Ascending aorta (tissue), 2 donors: ENCODE measurements around the gene PI4KB. TPM values are rescaled to one million over a fixed set of nuclear protein-coding genes. Genes with fewer than 3 reads are reported as not detected.

Experiments used
- DNase-seq, 2 donors: peaks; one replicate each; pipeline ENCODE4 v3.0.0-alpha.2; 2019; ENCODE audit warnings: low spot score in 2 of 2
- H3K27ac ChIP-seq, 2 donors: fragments of 200-600 bp; sonication (generic); one replicate each; pipeline ENCODE4 v1.5.1; 2016 to 2017; ENCODE audit warnings: mild to moderate bottlenecking in 1 of 2
- H3K27me3 ChIP-seq: fragments of 200-600 bp; sonication (generic); one replicate; pipeline ENCODE4 v1.5.1; 2017
- H3K36me3 ChIP-seq, 2 donors: fragments of 200-600 bp; sonication (generic); one replicate each; pipeline ENCODE4 v1.5.1; 2016
- H3K4me1 ChIP-seq, 2 donors: fragments of 200-600 bp; sonication (generic); one replicate each; pipeline ENCODE4 v1.5.1; 2016 to 2017; ENCODE audit warnings: mild to moderate bottlenecking in 1 of 2
- H3K4me3 ChIP-seq, 2 donors: fragments of 200-600 bp; sonication (generic); one replicate each; pipeline ENCODE4 v1.5.1; 2016 to 2017; ENCODE audit warnings: mild to moderate bottlenecking in 1 of 2
- H3K9me3 ChIP-seq, 2 donors: fragments of 200-600 bp; sonication (generic); one replicate each; pipeline ENCODE4 v1.5.1; 2016
- intact Hi-C: fragments of 100-400 bp; cut with DNase I; formaldehyde crosslinking; loops from one replicate; pipeline ENCODE4 v1.15.1; 2023
- total RNA-seq: library from RNA; depleted of rRNA; stranded (reverse); fragments of >200 nt; gene quantifications from one replicate; pipeline ENCODE4 v1.1.0, GENCODE V29; 2016
- TF ChIP-seq, protein P1 (sequence below), 3 experiments: fragments of 200-600 bp in 2 of 3; fragments of 450-650 bp in 1 of 3; sonication (generic) in 2 of 3; IDR thresholded peaks; one replicate each; pipeline ENCODE4 v1.5.1; 2016 to 2019; ENCODE audit warnings: antibody characterized with exemption in 3 of 3, mild to moderate bottlenecking in 1 of 3, moderate library complexity in 1 of 3

Gene PI4KB
- total RNA-seq, 1 donor from 2014 or later = 94.8 TPM

DNA sequence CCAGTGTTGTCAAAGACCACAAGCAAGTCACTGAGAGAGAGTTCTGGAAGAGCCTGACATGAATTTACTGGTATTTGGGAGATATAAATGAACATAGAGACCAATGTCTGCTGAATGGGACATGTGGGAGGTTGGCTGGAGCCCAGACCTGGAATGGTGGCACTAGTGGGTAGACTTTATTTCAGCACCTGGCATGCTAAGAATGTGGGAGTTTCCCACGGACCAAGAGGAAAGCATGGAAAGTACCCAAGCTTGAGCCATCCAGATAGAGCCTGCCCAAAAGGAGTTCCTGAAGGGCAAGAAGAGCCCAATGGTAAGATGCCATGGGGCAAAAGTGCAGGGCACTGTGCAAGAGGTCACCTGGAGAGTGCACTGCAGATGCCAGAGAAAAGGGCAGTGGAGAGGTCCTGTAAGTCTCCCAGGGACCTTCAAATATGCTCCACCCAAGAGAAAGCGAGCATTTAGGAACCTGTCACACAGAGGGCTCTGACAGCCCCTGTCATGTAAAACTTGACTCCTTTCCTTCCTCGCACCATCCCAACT lies 53.2 kb downstream of the PI4KB start:
- H3K9me3 ChIP-seq = no peaks in the 10 kb centered on the region
- H3K4me1 ChIP-seq = no peaks in the 10 kb centered on the region
- no peaks in the 10 kb centered on the region for H3K27me3 ChIP-seq
- H3K4me3 ChIP-seq = no peak overlapping the region
- intact Hi-C loops = no loop called here
- TF ChIP-seq, protein P1, sequence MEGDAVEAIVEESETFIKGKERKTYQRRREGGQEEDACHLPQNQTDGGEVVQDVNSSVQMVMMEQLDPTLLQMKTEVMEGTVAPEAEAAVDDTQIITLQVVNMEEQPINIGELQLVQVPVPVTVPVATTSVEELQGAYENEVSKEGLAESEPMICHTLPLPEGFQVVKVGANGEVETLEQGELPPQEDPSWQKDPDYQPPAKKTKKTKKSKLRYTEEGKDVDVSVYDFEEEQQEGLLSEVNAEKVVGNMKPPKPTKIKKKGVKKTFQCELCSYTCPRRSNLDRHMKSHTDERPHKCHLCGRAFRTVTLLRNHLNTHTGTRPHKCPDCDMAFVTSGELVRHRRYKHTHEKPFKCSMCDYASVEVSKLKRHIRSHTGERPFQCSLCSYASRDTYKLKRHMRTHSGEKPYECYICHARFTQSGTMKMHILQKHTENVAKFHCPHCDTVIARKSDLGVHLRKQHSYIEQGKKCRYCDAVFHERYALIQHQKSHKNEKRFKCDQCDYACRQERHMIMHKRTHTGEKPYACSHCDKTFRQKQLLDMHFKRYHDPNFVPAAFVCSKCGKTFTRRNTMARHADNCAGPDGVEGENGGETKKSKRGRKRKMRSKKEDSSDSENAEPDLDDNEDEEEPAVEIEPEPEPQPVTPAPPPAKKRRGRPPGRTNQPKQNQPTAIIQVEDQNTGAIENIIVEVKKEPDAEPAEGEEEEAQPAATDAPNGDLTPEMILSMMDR (IDR thresholded peaks at IDR 0.05) = no peak
- no peak overlapping the region for H3K27ac ChIP-seq
- no peak for DNase-seq
- peaks cover 1 to 12% of the 10 kb centered on the region in 2 donors for H3K36me3 ChIP-seq

DNA sequence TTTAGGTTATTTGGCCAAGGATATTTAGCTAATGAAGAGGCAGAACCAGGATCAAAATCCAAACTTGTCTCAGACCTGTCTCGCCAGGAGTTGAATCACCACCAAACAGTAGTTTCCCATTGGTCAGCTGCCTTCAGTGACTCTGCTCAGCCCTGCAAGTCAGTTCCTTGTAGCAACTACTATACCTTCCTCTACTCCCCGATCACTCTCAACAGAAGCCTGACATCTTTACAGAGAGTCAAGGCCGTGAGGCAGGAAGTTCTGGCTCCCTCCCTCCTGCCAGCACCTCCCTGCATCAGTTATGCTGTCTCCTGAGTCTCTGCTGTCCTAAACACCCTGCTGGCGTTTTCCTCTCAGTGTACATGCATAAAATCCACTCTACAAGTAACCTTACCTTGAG lies 59.5 kb downstream of the PI4KB start:
- intact Hi-C loops = no loop called here
- TF ChIP-seq, protein P1 (IDR thresholded peaks at IDR 0.05) = no peak
- H3K27ac ChIP-seq = no peak overlapping the region
- peaks cover 60 to 67% of the 10 kb centered on the region in 2 donors for H3K36me3 ChIP-seq
- H3K9me3 ChIP-seq = no peaks in the 10 kb centered on the region
- H3K27me3 ChIP-seq = no peaks in the 10 kb centered on the region
- no peak for DNase-seq
- H3K4me3 ChIP-seq = no peak overlapping the region
- no peaks in the 10 kb centered on the region for H3K4me1 ChIP-seq

DNA sequence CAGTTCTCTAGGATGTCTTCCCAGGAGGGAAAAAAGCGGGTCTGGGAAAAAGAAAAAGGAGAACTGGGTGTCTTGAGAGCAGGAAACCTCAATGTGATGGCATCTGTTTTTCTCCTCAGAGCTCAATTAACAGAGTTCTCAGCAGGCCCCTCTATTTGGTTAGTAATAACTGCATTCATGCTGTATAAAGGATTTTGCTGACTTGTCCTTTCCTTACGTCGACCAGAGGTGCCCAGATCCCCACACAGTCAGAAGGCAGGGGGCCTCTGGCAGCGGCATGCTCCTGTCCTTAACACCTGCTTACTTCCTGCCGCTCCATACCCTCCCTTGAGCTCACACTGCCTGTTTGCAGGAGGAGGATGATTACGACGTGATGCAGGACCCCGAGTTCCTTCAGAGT lies 60.4 kb downstream of the PI4KB start:
- H3K27ac ChIP-seq = no peak overlapping the region
- TF ChIP-seq, protein P1 (IDR thresholded peaks at IDR 0.05) = no peak
- no peak for DNase-seq
- H3K4me1 ChIP-seq = no peaks in the 10 kb centered on the region
- H3K27me3 ChIP-seq = no peaks in the 10 kb centered on the region
- peaks cover 68 to 75% of the 10 kb centered on the region in 2 donors for H3K36me3 ChIP-seq
- no peak overlapping the region for H3K4me3 ChIP-seq
- H3K9me3 ChIP-seq = no peaks in the 10 kb centered on the region
- intact Hi-C loops = no loop called here

DNA sequence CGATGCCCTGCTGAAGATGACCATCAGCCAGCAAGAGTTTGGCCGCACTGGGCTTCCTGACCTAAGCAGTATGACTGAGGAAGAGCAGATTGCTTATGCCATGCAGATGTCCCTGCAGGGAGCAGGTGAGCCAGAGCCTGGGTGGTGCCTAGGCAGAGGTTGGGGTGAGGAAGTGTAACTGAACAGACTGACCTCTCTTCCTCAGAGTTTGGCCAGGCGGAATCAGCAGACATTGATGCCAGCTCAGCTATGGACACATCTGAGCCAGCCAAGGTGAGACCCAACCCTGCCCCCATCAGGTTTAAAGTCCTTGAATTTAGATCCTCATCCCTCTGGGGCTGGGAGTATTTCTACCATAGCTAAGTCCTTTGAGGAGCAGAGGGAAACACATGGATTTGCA lies 60.9 kb downstream of the PI4KB start:
- Histone ChIP-seq H3K4me3 (no peak overlapping the region), H3K27ac (no peak overlapping the region), H3K27me3 (no peaks in the 10 kb centered on the region), H3K36me3 (peaks cover 68 to 75% of the 10 kb centered on the region in 2 donors), H3K9me3 (no peaks in the 10 kb centered on the region), H3K4me1 (no peaks in the 10 kb centered on the region)
- TF ChIP-seq, protein P1 (IDR thresholded peaks at IDR 0.05) = no peak
- intact Hi-C loops = no loop called here
- no peak for DNase-seq

DNA sequence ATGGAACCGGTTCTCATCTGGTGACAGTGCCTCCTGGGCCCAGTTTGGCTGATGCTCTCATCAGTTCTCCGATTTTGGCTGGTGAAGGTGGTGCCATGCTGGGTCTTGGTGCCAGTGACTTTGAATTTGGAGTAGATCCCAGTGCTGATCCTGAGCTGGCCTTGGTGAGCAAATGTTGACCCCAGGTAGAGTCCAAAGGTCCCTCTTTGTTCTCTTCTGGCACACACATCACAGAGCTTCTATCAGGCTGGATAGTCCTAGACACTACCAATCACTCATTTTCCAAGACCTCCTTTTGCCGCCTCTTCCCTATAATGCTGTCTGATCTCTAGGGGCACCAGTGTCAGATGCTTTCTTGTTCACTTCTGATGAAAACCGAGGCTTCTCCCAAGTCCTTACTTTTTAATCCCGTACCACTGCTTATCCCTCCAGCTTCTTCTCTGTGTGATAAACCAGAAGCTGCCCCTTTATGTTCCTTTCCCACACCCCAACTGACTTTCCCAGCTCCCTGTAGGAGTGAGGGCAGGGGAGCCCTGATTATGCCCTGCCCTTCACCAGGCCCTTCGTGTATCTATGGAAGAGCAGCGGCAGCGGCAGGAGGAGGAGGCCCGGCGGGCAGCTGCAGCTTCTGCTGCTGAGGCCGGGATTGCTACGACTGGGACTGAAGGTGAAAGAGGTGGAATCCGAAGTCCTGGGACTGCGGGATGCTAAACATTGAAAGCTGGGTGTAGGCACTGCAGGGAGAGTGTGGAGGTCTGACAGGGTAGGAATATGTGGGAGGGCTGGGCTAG lies 61.6 kb downstream of the PI4KB start:
- Histone ChIP-seq H3K9me3 (no peaks in the 10 kb centered on the region), H3K4me1 (no peaks in the 10 kb centered on the region), H3K27me3 (no peaks in the 10 kb centered on the region), H3K36me3 (peaks cover 68 to 75% of the 10 kb centered on the region in 2 donors), H3K27ac (no peak overlapping the region), H3K4me3 (no peak overlapping the region)
- TF ChIP-seq, protein P1 (IDR thresholded peaks at IDR 0.05) = no peak
- intact Hi-C loops = no loop called here
- no peak for DNase-seq
